ENCODE results near the gene SULT4A1. TPM values are rescaled to one million over a fixed set of nuclear protein-coding genes. Genes with fewer than 3 reads are reported as not detected.

The SULT4A1 gene
- total and polyA plus RNA-seq, 9 of the 15 experiments (the other 6 are each of a cell fraction or from before 2014, with no cell fraction given), result 0.03 to 0.20 (median 0.09) TPM; not detected in 3

DNA sequence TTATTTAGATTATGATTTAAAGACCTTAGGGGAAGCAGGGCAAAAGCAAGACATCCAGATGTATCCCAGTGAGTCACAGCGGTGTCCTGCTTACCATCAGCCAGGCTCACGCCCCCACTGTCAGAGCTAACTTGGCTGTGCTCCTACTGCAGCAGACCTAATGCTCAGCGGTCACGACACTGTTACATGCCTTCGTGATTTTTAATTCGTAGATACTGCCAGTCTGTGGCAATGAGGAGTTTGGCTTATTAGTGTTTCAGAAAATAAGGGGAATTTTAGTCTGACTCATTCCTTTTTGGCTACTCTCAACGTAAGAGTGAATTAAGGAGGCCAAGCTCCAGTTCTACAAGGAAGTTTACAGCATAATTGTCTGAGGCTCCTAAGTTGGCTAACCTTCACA lies 72.9 kb downstream of the SULT4A1 start:
- no peak for DNase-seq (ENCODE audit: extremely low read depth in 1 of 4, low spot score in 3 of 4)
- intact Hi-C loops (cut with micrococcal nuclease) (no loop called here), in situ Hi-C loops (cut with MboI) (no loop called here)
- H3K79me2 ChIP-seq (ENCODE audit: control insufficient read depth, insufficient read depth, low read length), result no peaks in the 10 kb centered on the region
- H2AFZ ChIP-seq (ENCODE audit: low read depth, low read length), result no peak overlapping the region
- H3K27me3 ChIP-seq (ENCODE audit: control insufficient read depth in 2 of 2, insufficient read depth in 2 of 2, low read length in 2 of 2), result no peaks in the 10 kb centered on the region; a peak in 1 of 5 replicates
- BruUV-seq (replicated peaks), result no TSS peak
- H3K9ac ChIP-seq (ENCODE audit: insufficient read depth in 1 of 2, low read depth in 2 of 2, low read length in 2 of 2), result no peak overlapping the region
- ATAC-seq, result no peak
- FAIRE-seq, result no peak
- H3K27ac ChIP-seq (ENCODE audit: extremely low read depth, low read depth, low read length), result no peak overlapping the region
- WGBS (ENCODE audit: insufficient coverage, low coverage, missing lambda C conversion rate), result 0% methylated on average over 7 of the region's 7 CpGs
- no peak overlapping the region for H3K4me2 ChIP-seq (ENCODE audit: insufficient read depth, low read length)
- no peaks in the 10 kb centered on the region for H3K4me1 ChIP-seq (replicated peaks in 1 of 2; ENCODE audit: control insufficient read depth in 2 of 2, insufficient read depth in 2 of 2, low read length in 2 of 2)
- no peaks in the 10 kb centered on the region for H3K9me3 ChIP-seq (replicated peaks; ENCODE audit: control insufficient read depth, insufficient read depth, low read depth, low read length)
- H3K4me3 ChIP-seq, result no peak overlapping the region
- no peaks in the 10 kb centered on the region for H4K20me1 ChIP-seq (replicated peaks; ENCODE audit: control insufficient read depth, insufficient read depth, low read length)
- no peaks in the 10 kb centered on the region for H3K9me1 ChIP-seq (ENCODE audit: control insufficient read depth, insufficient read depth, low read length)
- no peaks in the 10 kb centered on the region for H3K36me3 ChIP-seq (ENCODE audit: control insufficient read depth, insufficient read depth, low read length)
- ChIA-PET POLR2A (no interaction called here), CTCF (ENCODE audit: low intra/inter-chr PET ratio) (no interaction called here)
- TF ChIP-seq, protein P1, sequence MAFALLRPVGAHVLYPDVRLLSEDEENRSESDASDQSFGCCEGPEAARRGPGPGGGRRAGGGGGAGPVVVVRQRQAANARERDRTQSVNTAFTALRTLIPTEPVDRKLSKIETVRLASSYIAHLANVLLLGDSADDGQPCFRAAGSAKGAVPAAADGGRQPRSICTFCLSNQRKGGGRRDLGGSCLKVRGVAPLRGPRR (CRISPR knock-in tag; IDR thresholded peaks at IDR 0.05), result no peak
- TF ChIP-seq RAD21 (CRISPR knock-in tag; conservative IDR thresholded peaks at IDR 0.05 in 1 of 2, IDR thresholded peaks at IDR 0.05 in 1 of 2), result no peak
- no peak for TF ChIP-seq ZKSCAN8 (CRISPR knock-in tag; IDR thresholded peaks at IDR 0.05)
- TF ChIP-seq, protein P2, sequence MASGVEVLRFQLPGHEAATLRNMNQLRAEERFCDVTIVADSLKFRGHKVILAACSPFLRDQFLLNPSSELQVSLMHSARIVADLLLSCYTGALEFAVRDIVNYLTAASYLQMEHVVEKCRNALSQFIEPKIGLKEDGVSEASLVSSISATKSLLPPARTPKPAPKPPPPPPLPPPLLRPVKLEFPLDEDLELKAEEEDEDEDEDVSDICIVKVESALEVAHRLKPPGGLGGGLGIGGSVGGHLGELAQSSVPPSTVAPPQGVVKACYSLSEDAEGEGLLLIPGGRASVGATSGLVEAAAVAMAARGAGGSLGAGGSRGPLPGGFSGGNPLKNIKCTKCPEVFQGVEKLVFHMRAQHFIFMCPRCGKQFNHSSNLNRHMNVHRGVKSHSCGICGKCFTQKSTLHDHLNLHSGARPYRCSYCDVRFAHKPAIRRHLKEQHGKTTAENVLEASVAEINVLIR (CRISPR knock-in tag; IDR thresholded peaks at IDR 0.05), result no peak
- TF ChIP-seq, protein P3, sequence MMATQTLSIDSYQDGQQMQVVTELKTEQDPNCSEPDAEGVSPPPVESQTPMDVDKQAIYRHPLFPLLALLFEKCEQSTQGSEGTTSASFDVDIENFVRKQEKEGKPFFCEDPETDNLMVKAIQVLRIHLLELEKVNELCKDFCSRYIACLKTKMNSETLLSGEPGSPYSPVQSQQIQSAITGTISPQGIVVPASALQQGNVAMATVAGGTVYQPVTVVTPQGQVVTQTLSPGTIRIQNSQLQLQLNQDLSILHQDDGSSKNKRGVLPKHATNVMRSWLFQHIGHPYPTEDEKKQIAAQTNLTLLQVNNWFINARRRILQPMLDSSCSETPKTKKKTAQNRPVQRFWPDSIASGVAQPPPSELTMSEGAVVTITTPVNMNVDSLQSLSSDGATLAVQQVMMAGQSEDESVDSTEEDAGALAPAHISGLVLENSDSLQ (IDR thresholded peaks at IDR 0.05), result no peak
- no peak for TF ChIP-seq BRD9 (IDR thresholded peaks at IDR 0.05; ENCODE audit: low read depth, partially characterized antibody)
- no peak for TF ChIP-seq KLF6 (CRISPR knock-in tag; IDR thresholded peaks at IDR 0.05; ENCODE audit: borderline replicate concordance)
- no peak for TF ChIP-seq NFIC (IDR thresholded peaks at IDR 0.05)
- TF ChIP-seq NCOA2 (IDR thresholded peaks at IDR 0.05; ENCODE audit: partially characterized antibody in 2 of 2), result no peak
- TF ChIP-seq MED1 (CRISPR knock-in tag; IDR thresholded peaks at IDR 0.05; ENCODE audit: borderline replicate concordance), result no peak
- no peak for TF ChIP-seq SAFB2 (IDR thresholded peaks at IDR 0.05; ENCODE audit: borderline replicate concordance, low read depth, low read length, severe bottlenecking)
- no peak for TF ChIP-seq CBFA2T2 (conservative IDR thresholded peaks at IDR 0.05)
- TF ChIP-seq PHB (CRISPR knock-in tag; IDR thresholded peaks at IDR 0.05), result no peak
- TF ChIP-seq POLR2G (IDR thresholded peaks at IDR 0.05; ENCODE audit: low read depth, low read length), result no peak
- no peak for TF ChIP-seq HNRNPL (IDR thresholded peaks at IDR 0.05; ENCODE audit: low read depth, low read length)
- no peak for TF ChIP-seq POLR3G (IDR thresholded peaks at IDR 0.05; ENCODE audit: extremely low read depth, insufficient read length, insufficient replicate concordance)
